Measurements from ENCODE around the gene ZNF771. TPM values are rescaled to one million over a fixed set of nuclear protein-coding genes. Genes with fewer than 3 reads are reported as not detected.

ZNF771 gene
- total and polyA plus RNA-seq, 9 of the 15 experiments (the other 6 are each of a cell fraction or from before 2014, with no cell fraction given) = 1.5 to 12.6 (median 4.4) TPM

- TF ChIP-seq PRDM10 (IDR thresholded peaks at IDR 0.05; ENCODE audit: partially characterized antibody) = peak; percentile 80
- TF ChIP-seq TFAM (CRISPR knock-in tag; conservative IDR thresholded peaks at IDR 0.05) = no peak
- TF ChIP-seq XRCC5 (IDR thresholded peaks at IDR 0.05; ENCODE audit: low read depth, low read length) = peak; percentile 89
- TF ChIP-seq POLR2AphosphoS5 (IDR thresholded peaks at IDR 0.05; ENCODE audit: control insufficient read depth, insufficient read depth, low read depth, low read length) = no peak
- TF ChIP-seq NUFIP1 (IDR thresholded peaks at IDR 0.05; ENCODE audit: partially characterized antibody) = no peak
- TF ChIP-seq BDP1 (IDR thresholded peaks at IDR 0.05; ENCODE audit: insufficient read depth, insufficient read length) = no peak
- TF ChIP-seq TAF7 (tag; IDR thresholded peaks at IDR 0.05) = no peak
- TF ChIP-seq ZNF57 (CRISPR knock-in tag; IDR thresholded peaks at IDR 0.05) = no peak
- TF ChIP-seq NR4A1 (CRISPR knock-in tag; IDR thresholded peaks at IDR 0.05) = 0 out of 2 replicates have a peak, but pooled peaks have one; percentile 45
- no peak for TF ChIP-seq NR4A1 (tag; IDR thresholded peaks at IDR 0.05)
- no peak for TF ChIP-seq SMAD3 (CRISPR knock-in tag; conservative IDR thresholded peaks at IDR 0.05)
- peak; percentile 82 for TF ChIP-seq LCOR (CRISPR knock-in tag; IDR thresholded peaks at IDR 0.05)
- no peak for TF ChIP-seq PCBP2 (IDR thresholded peaks at IDR 0.05; ENCODE audit: low read depth, low read length, poor library complexity, severe bottlenecking)
- peak; percentile 58 for TF ChIP-seq HNRNPLL (IDR thresholded peaks at IDR 0.05; ENCODE audit: low read depth, low read length, poor library complexity, severe bottlenecking)
- peak; percentile 74; the same call in 1 of the 2 replicates for TF ChIP-seq TFAP4 (CRISPR knock-in tag; IDR thresholded peaks at IDR 0.05; ENCODE audit: borderline replicate concordance)
- peak; percentile 51; the same call in 1 of the 2 replicates for TF ChIP-seq SMARCE1 (IDR thresholded peaks at IDR 0.05)
- TF ChIP-seq TAL1 (IDR thresholded peaks at IDR 0.05) = no peak
- TF ChIP-seq CTCF (IDR thresholded peaks at IDR 0.05 in 2 of 3, conservative IDR thresholded peaks at IDR 0.05 in 1 of 3; ENCODE audit: insufficient read depth in 2 of 3, low read depth in 1 of 3, low read length in 3 of 3) = peak; percentile 82 to 96 (median 88)
- TF ChIP-seq JUN (IDR thresholded peaks at IDR 0.05; ENCODE audit: borderline replicate concordance, low read depth, low read length) = peak; percentile 51; the same call in 1 of the 2 replicates
- 0 out of 2 replicates have a peak, but pooled peaks have one; percentile 35 for TF ChIP-seq JUN (CRISPR knock-in tag; IDR thresholded peaks at IDR 0.05; ENCODE audit: borderline replicate concordance)
- no peak for TF ChIP-seq CBFA2T2 (conservative IDR thresholded peaks at IDR 0.05)
- no peak for TF ChIP-seq STAT5B (CRISPR knock-in tag; IDR thresholded peaks at IDR 0.05)
- TF ChIP-seq BRD9 (IDR thresholded peaks at IDR 0.05; ENCODE audit: low read depth, partially characterized antibody) = no peak
Observed at GRCh38 chr16:30429678-30430427, 22.4 kb downstream of the ZNF771 start, which contains the start of gene DCTPP1 (continued).

Measured in K562 (cell line).